ENCODE results near the gene GLIS1. TPM values are rescaled to one million over a fixed set of nuclear protein-coding genes. Genes with fewer than 3 reads are reported as not detected.

GLIS1 gene
- total and polyA plus RNA-seq, 2 experiments from 2014 or later: 0.26 to 0.31 TPM

DNA sequence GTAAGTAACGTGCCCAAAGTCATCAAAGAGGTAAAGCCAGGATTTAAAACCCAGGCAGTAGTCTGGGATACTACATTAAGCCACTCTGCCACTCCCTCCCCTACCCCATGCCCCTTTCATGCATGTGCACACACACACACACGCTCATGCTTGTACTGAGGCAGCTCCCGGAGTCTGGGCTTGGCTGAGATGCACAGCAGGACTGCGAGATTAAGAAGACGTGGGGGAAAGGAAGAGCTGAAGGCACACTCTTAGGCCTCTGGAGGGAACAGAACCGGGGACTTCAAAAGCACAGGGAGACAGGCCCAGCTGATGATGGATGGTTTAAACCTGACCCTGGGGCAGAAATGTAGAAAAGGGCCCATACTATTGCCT lies 98.3 kb downstream of the GLIS1 start (continued):
- TF ChIP-seq ZNF462 (CRISPR knock-in tag; IDR thresholded peaks at IDR 0.05) (no peak), ETS1 (IDR thresholded peaks at IDR 0.05) (no peak), POLR2AphosphoS5 (IDR thresholded peaks at IDR 0.05; ENCODE audit: low read depth) (no peak), EZH2phosphoT487 (IDR thresholded peaks at IDR 0.05; ENCODE audit: unreplicated experiment) (no peak)
- TF ChIP-seq, protein P1, sequence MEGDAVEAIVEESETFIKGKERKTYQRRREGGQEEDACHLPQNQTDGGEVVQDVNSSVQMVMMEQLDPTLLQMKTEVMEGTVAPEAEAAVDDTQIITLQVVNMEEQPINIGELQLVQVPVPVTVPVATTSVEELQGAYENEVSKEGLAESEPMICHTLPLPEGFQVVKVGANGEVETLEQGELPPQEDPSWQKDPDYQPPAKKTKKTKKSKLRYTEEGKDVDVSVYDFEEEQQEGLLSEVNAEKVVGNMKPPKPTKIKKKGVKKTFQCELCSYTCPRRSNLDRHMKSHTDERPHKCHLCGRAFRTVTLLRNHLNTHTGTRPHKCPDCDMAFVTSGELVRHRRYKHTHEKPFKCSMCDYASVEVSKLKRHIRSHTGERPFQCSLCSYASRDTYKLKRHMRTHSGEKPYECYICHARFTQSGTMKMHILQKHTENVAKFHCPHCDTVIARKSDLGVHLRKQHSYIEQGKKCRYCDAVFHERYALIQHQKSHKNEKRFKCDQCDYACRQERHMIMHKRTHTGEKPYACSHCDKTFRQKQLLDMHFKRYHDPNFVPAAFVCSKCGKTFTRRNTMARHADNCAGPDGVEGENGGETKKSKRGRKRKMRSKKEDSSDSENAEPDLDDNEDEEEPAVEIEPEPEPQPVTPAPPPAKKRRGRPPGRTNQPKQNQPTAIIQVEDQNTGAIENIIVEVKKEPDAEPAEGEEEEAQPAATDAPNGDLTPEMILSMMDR (conservative IDR thresholded peaks at IDR 0.05; ENCODE audit: low read depth in 2 of 2): no peak

- peaks cover 16% of the 10 kb centered on the region for H3K27me3 Mint-ChIP-seq (ENCODE audit: insufficient read depth, low read depth, poor library complexity)
- H3K36me3 Mint-ChIP-seq (ENCODE audit: low read depth): no peaks in the 10 kb centered on the region; the same call in 2 of the 3 replicates
- no peaks in the 10 kb centered on the region for H3K4me1 ChIP-seq (ENCODE audit: insufficient read depth)
- TF ChIP-seq NANOG (IDR thresholded peaks at IDR 0.05; ENCODE audit: borderline replicate concordance): no peak
- no peak overlapping the region for H3K27ac ChIP-seq (ENCODE audit: low read depth)
- no peak overlapping the region for H2AFZ ChIP-seq
- no peak overlapping the region for H3K4me2 ChIP-seq
- no peak for ATAC-seq
- H3K4me3 ChIP-seq: no peak overlapping the region
- no peak overlapping the region for H3K4me3 Mint-ChIP-seq
- no peaks in the 10 kb centered on the region for H3K79me2 ChIP-seq (replicated peaks; ENCODE audit: insufficient read depth)
- H3F3A ChIP-seq (replicated peaks; ENCODE audit: low read depth): no peaks in the 10 kb centered on the region
- H3K27me3 ChIP-seq (ENCODE audit: insufficient read depth): no peaks in the 10 kb centered on the region
- no peak overlapping the region for H3K27ac Mint-ChIP-seq
- H4K20me1 ChIP-seq (replicated peaks; ENCODE audit: insufficient read depth): no peaks in the 10 kb centered on the region
- H3K4me1 Mint-ChIP-seq: peaks cover 17% of the 10 kb centered on the region; the same call in 2 of the 3 replicates
- no peaks in the 10 kb centered on the region for H3K36me3 ChIP-seq (ENCODE audit: insufficient read depth)
- no peak for DNase-seq (ENCODE audit: low spot score)
- no peaks in the 10 kb centered on the region for H3K9me2 ChIP-seq (ENCODE audit: insufficient read depth)
- no peaks in the 10 kb centered on the region for H3K9me3 Mint-ChIP-seq
Observed at GRCh38 chr1:53639996-53640700, 98.8 kb downstream of the GLIS1 start.

All from GM23338 (cell line).